Activated naive CD8-positive, alpha-beta T cell (primary cell): ENCODE data around the gene GAB1.

ENCODE experiments used
- H3K27ac Mint-ChIP-seq: one replicate; pipeline ENCODE4 v1.8.0; 2021; ENCODE audit warnings: mixed read lengths
- H3K27me3 Mint-ChIP-seq: one replicate; pipeline ENCODE4 v1.8.0; 2021; ENCODE audit warnings: mixed read lengths
- H3K36me3 Mint-ChIP-seq: one replicate; pipeline ENCODE4 v1.8.0; 2021; ENCODE audit warnings: mixed read lengths
- H3K4me1 Mint-ChIP-seq: one replicate; pipeline ENCODE4 v1.8.0; 2021; ENCODE audit warnings: low read depth, mixed read lengths
- H3K4me3 Mint-ChIP-seq: one replicate; pipeline ENCODE4 v1.8.0; 2021; ENCODE audit warnings: mild to moderate bottlenecking, mixed read lengths
- H3K9me3 Mint-ChIP-seq: one replicate; pipeline ENCODE4 v1.8.0; 2021; ENCODE audit warnings: low read depth, mixed read lengths

The GAB1 gene

GRCh38 chr4:143517764-143518163, 181.1 kb downstream of the GAB1 start:
- Mint-ChIP-seq H3K9me3 (no peaks in the 10 kb centered on the region), H3K27ac (peak overlapping the region; percentile 61), H3K4me3 (no peak overlapping the region), H3K27me3 (no peaks in the 10 kb centered on the region), H3K4me1 (peaks cover 69% of the 10 kb centered on the region), H3K36me3 (peaks cover 15% of the 10 kb centered on the region)
